HCT116 (cell line): ENCODE data around the gene ZNF423. TPM values are rescaled to one million over a fixed set of nuclear protein-coding genes. Genes with fewer than 3 reads are reported as not detected.

Experiments
- ATAC-seq: fragments of 200-7000 bp; cut with Tn5 transposase; 2 replicates; pipeline ENCODE4 v1.9.1; 2020; ENCODE audit warnings: mild to moderate bottlenecking, moderate library complexity
- BruUV-seq: library from RNA; stranded (reverse); fragments of 400-500 nt; replicated peaks from 2 replicates; lab custom pipeline; 2021; lab: Mats Ljungman, UMichigan
- CTCF ChIA-PET: fragments of 300-600 bp; sonication (Branson Sonifier 250); formaldehyde crosslinking; loops from one replicate; lab custom pipeline; 2021; ENCODE audit warnings: antibody characterized with exemption; lab: Charles Lee
- POLR2A ChIA-PET: fragments of 300-600, 350-600 bp; sonication (Branson Sonifier 250); formaldehyde crosslinking; loops from one replicate; lab custom pipeline; 2021; ENCODE audit warnings: antibody characterized with exemption; lab: Charles Lee
- RAD21 ChIA-PET, 2 experiments: fragments of 300-600 bp; sonication (Branson Sonifier 250); formaldehyde crosslinking; loops; one replicate each; lab custom pipeline; 2023; ENCODE audit warnings: low total read pairs in 2 of 2; ENCODE audit not compliant: uncharacterized antibody in 2 of 2, unreplicated experiment in 2 of 2, low non-redundant PET in 1 of 2; lab: Charles Lee
- DNase-seq: peaks from one replicate; pipeline ENCODE4 v3.0.0-alpha.2; 2010; ENCODE audit warnings: low read depth, low spot score
- H2AFZ ChIP-seq: fragments of 200-600 bp; shearing (Covaris generic), sonication (generic); 2 replicates; pipeline ENCODE4 v1.6.1; 2017; ENCODE audit warnings: low read depth, mixed run types, mixed read lengths, antibody characterized with exemption, low read length; ENCODE audit not compliant: poor library complexity, severe bottlenecking
- H3K27ac ChIP-seq: 2 replicates; pipeline ENCODE4 v1.5.1; 2012; ENCODE audit warnings: low read depth, low read length
- H3K27me3 ChIP-seq: fragments of 200-600 bp; sonication (generic); 2 replicates; pipeline ENCODE4 v1.6.1; 2016; ENCODE audit warnings: mixed run types, low read length, mixed read lengths; ENCODE audit not compliant: insufficient read depth
- H3K36me3 ChIP-seq, 2 experiments: fragments of 200-500 bp in 1 of 2; fragments of 200-600 bp in 1 of 2; sonication (Bioruptor generic) in 1 of 2; sonication (generic) in 1 of 2; 2 replicates each; pipeline versions ENCODE4 v1.5.1 to v1.6.1; 2014 to 2016; ENCODE audit warnings: low read length in 2 of 2, inconsistent platforms in 1 of 2, mixed read lengths in 1 of 2, mixed run types in 1 of 2; ENCODE audit not compliant: insufficient read depth in 2 of 2, control insufficient read depth in 1 of 2
- H3K4me1 ChIP-seq, 2 experiments: fragments of 200-600 bp in 1 of 2; sonication (generic) in 1 of 2; 2 replicates each; pipeline versions ENCODE4 v1.5.1 to v1.6.1; 2012 to 2017; ENCODE audit warnings: low read length in 2 of 2, inconsistent platforms in 1 of 2, mild to moderate bottlenecking in 1 of 2, mixed read lengths in 1 of 2, mixed run types in 1 of 2, moderate library complexity in 1 of 2; ENCODE audit not compliant: insufficient read depth in 2 of 2, control insufficient read depth in 1 of 2
- H3K4me2 ChIP-seq: fragments of 200-600 bp; sonication (generic); 2 replicates; pipeline ENCODE4 v1.6.1; 2017; ENCODE audit warnings: mixed run types, low read length, mixed read lengths
- H3K4me3 ChIP-seq, 2 experiments: fragments of 200-600 bp in 1 of 2; sonication (generic) in 1 of 2; replicated peaks in 1 of 2; 2 replicates each; pipeline ENCODE4 v1.5.1; 2011 to 2016; ENCODE audit warnings: low read length in 2 of 2, control low read depth in 1 of 2, low read depth in 1 of 2, mild to moderate bottlenecking in 1 of 2, mixed read lengths in 1 of 2, mixed run types in 1 of 2
- H3K79me2 ChIP-seq: fragments of 200-600 bp; sonication (generic); 2 replicates; pipeline ENCODE4 v1.6.1; 2017; ENCODE audit warnings: mild to moderate bottlenecking, mixed run types, low read length, moderate library complexity, mixed read lengths; ENCODE audit not compliant: insufficient read depth
- H3K9ac ChIP-seq: fragments of 200-600 bp; sonication (generic); 2 replicates; pipeline ENCODE4 v1.6.1; 2016; ENCODE audit warnings: low read length, mixed read lengths
- H3K9me2 ChIP-seq: fragments of 200-600 bp; sonication (generic), shearing (Covaris generic); 2 replicates; pipeline ENCODE4 v1.6.1; 2017; ENCODE audit warnings: mixed run types, mild to moderate bottlenecking, moderate library complexity; ENCODE audit not compliant: insufficient read depth
- H3K9me3 ChIP-seq, 2 experiments: fragments of 200-500 bp in 1 of 2; fragments of 200-600 bp in 1 of 2; sonication (Bioruptor generic) in 1 of 2; sonication (generic) in 1 of 2; 2 replicates each; pipeline ENCODE4 v1.6.1; 2014 to 2017; ENCODE audit warnings: low read length in 2 of 2, mixed read lengths in 2 of 2, inconsistent platforms in 1 of 2, low read depth in 1 of 2, mild to moderate bottlenecking in 1 of 2, mixed run types in 1 of 2, moderate library complexity in 1 of 2; ENCODE audit not compliant: control insufficient read depth in 1 of 2, insufficient read depth in 1 of 2
- H4K20me1 ChIP-seq: fragments of 200-600 bp; sonication (generic), shearing (Covaris generic); 2 replicates; pipeline ENCODE4 v1.6.1; 2017; ENCODE audit warnings: mixed run types, mild to moderate bottlenecking, moderate library complexity; ENCODE audit not compliant: insufficient read depth
- CBX3 ChIP-seq: IDR thresholded peaks from 2 replicates; pipeline ENCODE4 v1.6.1; 2012; ENCODE audit warnings: low read depth
- CEBPB ChIP-seq: IDR thresholded peaks from 2 replicates; pipeline ENCODE4 v1.6.1; 2012; ENCODE audit warnings: low read depth
- ELF1 ChIP-seq: IDR thresholded peaks from 2 replicates; pipeline ENCODE4 v1.6.1; 2012; ENCODE audit warnings: low read depth, borderline replicate concordance
- JUND ChIP-seq: IDR thresholded peaks from 2 replicates; pipeline ENCODE4 v1.6.1; 2012
- SP1 ChIP-seq: IDR thresholded peaks from 2 replicates; pipeline ENCODE4 v1.6.1; 2012; ENCODE audit warnings: low read depth
- SRF ChIP-seq: IDR thresholded peaks from 2 replicates; pipeline ENCODE4 v1.6.1; 2012; ENCODE audit warnings: low read depth
- TCF7L2 ChIP-seq: IDR thresholded peaks from 2 replicates; pipeline ENCODE4 v1.7.0; 2011; ENCODE audit warnings: borderline replicate concordance, inconsistent platforms; ENCODE audit not compliant: insufficient read depth, insufficient read length; ENCODE audit errors: extremely low read depth
- ZFX ChIP-seq: fragments of 450-650 bp; IDR thresholded peaks from 2 replicates; pipeline ENCODE4 v1.6.1; 2017
- ZNF274 ChIP-seq: fragments of 200-500 bp; sonication (Bioruptor generic); IDR thresholded peaks from 2 replicates; pipeline ENCODE4 v1.6.1; 2014; ENCODE audit warnings: mild to moderate bottlenecking, low read depth, low read length, inconsistent platforms
- intact Hi-C: fragments of 100-400 bp; cut with micrococcal nuclease; formaldehyde crosslinking; loops from 2 replicates; pipeline ENCODE4 v1.10.0; 2022
- total RNA-seq: library from RNA; stranded (reverse); gene quantifications from one replicate; pipeline ENCODE4 v1.2.1, GENCODE V29; 2021; ENCODE audit not compliant: unreplicated experiment
- TF ChIP-seq, protein P1 (sequence below): IDR thresholded peaks from 2 replicates; pipeline ENCODE4 v1.6.1; 2012
- TF ChIP-seq, protein P2 (sequence below): IDR thresholded peaks from 2 replicates; pipeline ENCODE4 v1.6.1; 2012
- TF ChIP-seq, protein P3 (sequence below): IDR thresholded peaks from 2 replicates; pipeline ENCODE4 v1.6.1; 2011; ENCODE audit warnings: mild to moderate bottlenecking, low read length, moderate library complexity; ENCODE audit not compliant: insufficient replicate concordance; ENCODE audit errors: extremely low read depth

ZNF423 gene
- total RNA-seq, 1 experiment from 2014 or later: 0.22 TPM

DNA sequence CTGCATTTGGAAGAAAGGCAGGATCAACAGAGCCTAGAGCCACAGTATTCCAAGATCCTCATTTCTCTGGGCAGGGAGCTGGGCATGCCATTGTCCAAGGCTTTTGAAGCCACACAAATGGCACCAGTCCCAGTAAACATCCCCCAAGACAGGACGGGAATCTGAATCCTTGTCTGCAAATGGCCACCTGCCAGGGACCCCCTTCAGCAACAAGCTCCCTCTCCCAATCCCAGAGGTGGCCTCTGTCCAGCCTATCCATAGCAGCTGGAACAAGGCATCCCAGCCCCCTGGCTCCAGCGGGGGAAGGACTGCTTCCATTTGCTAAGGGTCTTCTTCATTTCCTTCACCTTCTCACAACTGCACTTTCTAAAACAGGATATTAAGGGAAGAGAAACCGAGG lies 277.9 kb downstream of the ZNF423 start (continued):
- TF ChIP-seq, protein P1, sequence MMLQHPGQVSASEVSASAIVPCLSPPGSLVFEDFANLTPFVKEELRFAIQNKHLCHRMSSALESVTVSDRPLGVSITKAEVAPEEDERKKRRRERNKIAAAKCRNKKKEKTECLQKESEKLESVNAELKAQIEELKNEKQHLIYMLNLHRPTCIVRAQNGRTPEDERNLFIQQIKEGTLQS: no peak
- TF ChIP-seq, protein P2, sequence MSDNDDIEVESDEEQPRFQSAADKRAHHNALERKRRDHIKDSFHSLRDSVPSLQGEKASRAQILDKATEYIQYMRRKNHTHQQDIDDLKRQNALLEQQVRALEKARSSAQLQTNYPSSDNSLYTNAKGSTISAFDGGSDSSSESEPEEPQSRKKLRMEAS: no peak
- TF ChIP-seq, all 23 proteins: peak for 0

DNA sequence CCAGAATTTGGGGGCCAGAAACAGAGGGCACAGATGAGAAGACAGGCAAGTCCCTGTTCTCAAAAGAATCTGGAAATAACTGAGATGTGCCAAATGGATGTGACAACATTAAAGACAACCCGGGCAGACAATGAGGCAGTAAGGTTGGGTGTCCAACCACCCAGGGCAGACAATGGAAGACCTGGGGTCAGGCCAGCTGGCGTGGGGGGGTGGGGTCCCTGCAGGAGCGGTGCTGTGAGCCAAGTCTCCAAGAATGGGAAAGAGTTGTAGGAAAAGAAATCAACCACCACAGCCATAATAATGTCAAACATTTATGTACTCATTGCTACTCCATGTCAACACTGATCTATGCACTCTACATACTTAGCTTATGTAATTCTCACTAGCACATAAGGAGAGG lies 279.0 kb downstream of the ZNF423 start:
- H3K36me3 ChIP-seq: no peaks in the 10 kb centered on the region
- ChIA-PET RAD21 (no interaction called here), CTCF (no interaction called here), POLR2A (no interaction called here)
- no peaks in the 10 kb centered on the region for H3K4me1 ChIP-seq
- H4K20me1 ChIP-seq: no peaks in the 10 kb centered on the region
- H3K9ac ChIP-seq: no peak overlapping the region
- no peak overlapping the region for H3K27ac ChIP-seq
- DNase-seq (no peak), ATAC-seq (no peak)
- H3K27me3 ChIP-seq: peaks cover 19% of the 10 kb centered on the region; the same call in 1 of the 2 replicates
- H3K79me2 ChIP-seq: no peaks in the 10 kb centered on the region
- intact Hi-C loops: no loop called here
- H3K9me2 ChIP-seq: no peaks in the 10 kb centered on the region
- H3K4me2 ChIP-seq: no peak overlapping the region
- no peaks in the 10 kb centered on the region for H3K9me3 ChIP-seq
- TF ChIP-seq ZFX (no peak), CEBPB (no peak), JUND (no peak), SP1 (no peak), ZNF274 (no peak), SRF (no peak), CBX3 (no peak), ELF1 (no peak), TCF7L2 (no peak)
- TF ChIP-seq, protein P3, sequence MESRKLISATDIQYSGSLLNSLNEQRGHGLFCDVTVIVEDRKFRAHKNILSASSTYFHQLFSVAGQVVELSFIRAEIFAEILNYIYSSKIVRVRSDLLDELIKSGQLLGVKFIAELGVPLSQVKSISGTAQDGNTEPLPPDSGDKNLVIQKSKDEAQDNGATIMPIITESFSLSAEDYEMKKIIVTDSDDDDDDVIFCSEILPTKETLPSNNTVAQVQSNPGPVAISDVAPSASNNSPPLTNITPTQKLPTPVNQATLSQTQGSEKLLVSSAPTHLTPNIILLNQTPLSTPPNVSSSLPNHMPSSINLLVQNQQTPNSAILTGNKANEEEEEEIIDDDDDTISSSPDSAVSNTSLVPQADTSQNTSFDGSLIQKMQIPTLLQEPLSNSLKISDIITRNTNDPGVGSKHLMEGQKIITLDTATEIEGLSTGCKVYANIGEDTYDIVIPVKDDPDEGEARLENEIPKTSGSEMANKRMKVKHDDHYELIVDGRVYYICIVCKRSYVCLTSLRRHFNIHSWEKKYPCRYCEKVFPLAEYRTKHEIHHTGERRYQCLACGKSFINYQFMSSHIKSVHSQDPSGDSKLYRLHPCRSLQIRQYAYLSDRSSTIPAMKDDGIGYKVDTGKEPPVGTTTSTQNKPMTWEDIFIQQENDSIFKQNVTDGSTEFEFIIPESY: no peak
- no peak overlapping the region for H3K4me3 ChIP-seq
- no peak overlapping the region for H2AFZ ChIP-seq
- no TSS peak for BruUV-seq
